ENCODE data around the gene DHRS11. TPM values are rescaled to one million over a fixed set of nuclear protein-coding genes. Genes with fewer than 3 reads are reported as not detected.

Gene DHRS11
- total RNA-seq, 1 experiment from 2014 or later = 27.9 TPM

DNA sequence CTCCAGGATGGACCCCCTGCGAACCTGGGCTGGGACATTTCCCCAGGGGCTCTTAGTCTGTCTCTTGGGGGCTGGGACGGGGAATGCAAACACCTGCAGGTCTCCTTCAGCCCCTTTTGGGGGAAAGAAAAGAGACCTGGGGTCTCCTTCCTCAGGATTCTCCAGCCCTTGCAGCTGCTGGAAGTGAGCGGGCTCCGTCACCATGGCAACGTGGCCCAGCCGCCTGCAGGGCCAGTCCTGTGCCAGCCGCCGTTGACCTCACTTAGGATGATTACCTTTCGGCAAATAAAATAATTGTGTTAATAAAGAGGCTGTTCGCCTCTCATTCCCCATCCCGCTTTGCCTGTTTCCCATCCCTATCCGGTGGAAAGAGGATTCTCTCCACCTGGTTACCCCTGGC is 35.4 kb downstream of the DHRS11 start:
- TF ChIP-seq, protein P1, sequence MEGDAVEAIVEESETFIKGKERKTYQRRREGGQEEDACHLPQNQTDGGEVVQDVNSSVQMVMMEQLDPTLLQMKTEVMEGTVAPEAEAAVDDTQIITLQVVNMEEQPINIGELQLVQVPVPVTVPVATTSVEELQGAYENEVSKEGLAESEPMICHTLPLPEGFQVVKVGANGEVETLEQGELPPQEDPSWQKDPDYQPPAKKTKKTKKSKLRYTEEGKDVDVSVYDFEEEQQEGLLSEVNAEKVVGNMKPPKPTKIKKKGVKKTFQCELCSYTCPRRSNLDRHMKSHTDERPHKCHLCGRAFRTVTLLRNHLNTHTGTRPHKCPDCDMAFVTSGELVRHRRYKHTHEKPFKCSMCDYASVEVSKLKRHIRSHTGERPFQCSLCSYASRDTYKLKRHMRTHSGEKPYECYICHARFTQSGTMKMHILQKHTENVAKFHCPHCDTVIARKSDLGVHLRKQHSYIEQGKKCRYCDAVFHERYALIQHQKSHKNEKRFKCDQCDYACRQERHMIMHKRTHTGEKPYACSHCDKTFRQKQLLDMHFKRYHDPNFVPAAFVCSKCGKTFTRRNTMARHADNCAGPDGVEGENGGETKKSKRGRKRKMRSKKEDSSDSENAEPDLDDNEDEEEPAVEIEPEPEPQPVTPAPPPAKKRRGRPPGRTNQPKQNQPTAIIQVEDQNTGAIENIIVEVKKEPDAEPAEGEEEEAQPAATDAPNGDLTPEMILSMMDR (conservative IDR thresholded peaks at IDR 0.05) = no peak
- no peak overlapping the region for H2BK15ac ChIP-seq (ENCODE audit: low read depth, low read length)
- no peak overlapping the region for H3K9ac ChIP-seq (ENCODE audit: extremely low read depth, insufficient read length, low read length)

More for the DNA sequence above, 35.4 kb downstream of the DHRS11 start:
- Histone ChIP-seq H2BK5ac (ENCODE audit: insufficient read length, low read length) (no peak overlapping the region), H2BK12ac (ENCODE audit: insufficient read length, low read depth, low read length) (no peak overlapping the region), H2AFZ (ENCODE audit: low read length) (no peak overlapping the region), H3K23ac (ENCODE audit: insufficient read length, low read depth, low read length) (no peak overlapping the region), H3K27ac (ENCODE audit: insufficient read length, low read depth, low read length) (no peak overlapping the region), H4K5ac (ENCODE audit: insufficient read length, low read depth, low read length) (no peak overlapping the region), H3K9me3 (ENCODE audit: control insufficient read depth, low read depth, low read length) (no peaks in the 10 kb centered on the region), H3K79me1 (ENCODE audit: insufficient read depth, low read depth, low read length, poor library complexity, severe bottlenecking) (no peaks in the 10 kb centered on the region), H3K4ac (ENCODE audit: low read depth, low read length) (no peak overlapping the region), H3K4me1 (ENCODE audit: insufficient read depth, low read length) (no peaks in the 10 kb centered on the region), H3T11ph (ENCODE audit: low read length) (no peak overlapping the region), H4K20me1 (ENCODE audit: control insufficient read depth, insufficient read depth, insufficient read length) (no peaks in the 10 kb centered on the region), H3K23me2 (ENCODE audit: insufficient read length, low read depth, low read length, poor library complexity, severe bottlenecking) (no peaks in the 10 kb centered on the region), H4K8ac (replicated peaks; ENCODE audit: insufficient read length, low read depth, low read length) (no peak overlapping the region), H3K14ac (ENCODE audit: insufficient read depth, low read length) (no peak overlapping the region), H3K79me2 (ENCODE audit: insufficient read depth, low read length) (no peaks in the 10 kb centered on the region), H2BK20ac (ENCODE audit: low read depth, low read length, poor library complexity, severe bottlenecking) (no peak overlapping the region), H2BK120ac (ENCODE audit: low read depth, low read length, poor library complexity, severe bottlenecking) (no peak overlapping the region), H2AK5ac (ENCODE audit: insufficient read length, low read length) (no peak overlapping the region), H3K18ac (ENCODE audit: insufficient read length, low read depth, low read length) (no peak overlapping the region), H4K91ac (ENCODE audit: insufficient read length, low read depth, low read length) (no peak overlapping the region), H3K56ac (ENCODE audit: insufficient read length, low read depth, low read length) (no peak overlapping the region), H3K27me3 (ENCODE audit: insufficient read depth, low read length) (no peaks in the 10 kb centered on the region), H3K4me2 (ENCODE audit: insufficient read depth, insufficient read length, low read length) (no peak overlapping the region)
- no peaks in the 10 kb centered on the region; a peak in 1 of 7 replicates for H3K36me3 Mint-ChIP-seq (ENCODE audit: insufficient read depth in 1 of 3, low read depth in 3 of 3)
- DNase-seq = peak; percentile 61
- H3K27ac Mint-ChIP-seq = no peak overlapping the region; a peak in 1 of 7 replicates
- H3K4me1 Mint-ChIP-seq = peaks cover 6 to 41% of the 10 kb centered on the region in 2 experiments
- peaks cover 21% of the 10 kb centered on the region for H3K27me3 Mint-ChIP-seq (ENCODE audit: low read depth)
- no peaks in the 10 kb centered on the region for H3K9me3 Mint-ChIP-seq
- no peak overlapping the region; a peak in 1 of 5 replicates for H3K4me3 Mint-ChIP-seq
- no CpG with 5 or more reads among the region's 12 CpGs for WGBS (ENCODE audit: extremely low coverage, insufficient read length, low lambda C conversion rate)

All from H9 (cell line).